ENCODE data around the gene CLEC20A.

GRCh38 chr1:178486100-178487069 is 10.4 kb downstream of the CLEC20A start:
- no peak for TF ChIP-seq EZH2 (IDR thresholded peaks at IDR 0.05; ENCODE audit: insufficient read depth, poor library complexity, severe bottlenecking)
- TF ChIP-seq EZH2phosphoT487 (IDR thresholded peaks at IDR 0.05; ENCODE audit: insufficient read depth, low read depth): no peak
